ENCODE results near the gene NLRP4. TPM values are rescaled to one million over a fixed set of nuclear protein-coding genes. Genes with fewer than 3 reads are reported as not detected.

The NLRP4 gene, protein sequence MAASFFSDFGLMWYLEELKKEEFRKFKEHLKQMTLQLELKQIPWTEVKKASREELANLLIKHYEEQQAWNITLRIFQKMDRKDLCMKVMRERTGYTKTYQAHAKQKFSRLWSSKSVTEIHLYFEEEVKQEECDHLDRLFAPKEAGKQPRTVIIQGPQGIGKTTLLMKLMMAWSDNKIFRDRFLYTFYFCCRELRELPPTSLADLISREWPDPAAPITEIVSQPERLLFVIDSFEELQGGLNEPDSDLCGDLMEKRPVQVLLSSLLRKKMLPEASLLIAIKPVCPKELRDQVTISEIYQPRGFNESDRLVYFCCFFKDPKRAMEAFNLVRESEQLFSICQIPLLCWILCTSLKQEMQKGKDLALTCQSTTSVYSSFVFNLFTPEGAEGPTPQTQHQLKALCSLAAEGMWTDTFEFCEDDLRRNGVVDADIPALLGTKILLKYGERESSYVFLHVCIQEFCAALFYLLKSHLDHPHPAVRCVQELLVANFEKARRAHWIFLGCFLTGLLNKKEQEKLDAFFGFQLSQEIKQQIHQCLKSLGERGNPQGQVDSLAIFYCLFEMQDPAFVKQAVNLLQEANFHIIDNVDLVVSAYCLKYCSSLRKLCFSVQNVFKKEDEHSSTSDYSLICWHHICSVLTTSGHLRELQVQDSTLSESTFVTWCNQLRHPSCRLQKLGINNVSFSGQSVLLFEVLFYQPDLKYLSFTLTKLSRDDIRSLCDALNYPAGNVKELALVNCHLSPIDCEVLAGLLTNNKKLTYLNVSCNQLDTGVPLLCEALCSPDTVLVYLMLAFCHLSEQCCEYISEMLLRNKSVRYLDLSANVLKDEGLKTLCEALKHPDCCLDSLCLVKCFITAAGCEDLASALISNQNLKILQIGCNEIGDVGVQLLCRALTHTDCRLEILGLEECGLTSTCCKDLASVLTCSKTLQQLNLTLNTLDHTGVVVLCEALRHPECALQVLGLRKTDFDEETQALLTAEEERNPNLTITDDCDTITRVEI
- not detected in 2 replicates for total RNA-seq

DNA sequence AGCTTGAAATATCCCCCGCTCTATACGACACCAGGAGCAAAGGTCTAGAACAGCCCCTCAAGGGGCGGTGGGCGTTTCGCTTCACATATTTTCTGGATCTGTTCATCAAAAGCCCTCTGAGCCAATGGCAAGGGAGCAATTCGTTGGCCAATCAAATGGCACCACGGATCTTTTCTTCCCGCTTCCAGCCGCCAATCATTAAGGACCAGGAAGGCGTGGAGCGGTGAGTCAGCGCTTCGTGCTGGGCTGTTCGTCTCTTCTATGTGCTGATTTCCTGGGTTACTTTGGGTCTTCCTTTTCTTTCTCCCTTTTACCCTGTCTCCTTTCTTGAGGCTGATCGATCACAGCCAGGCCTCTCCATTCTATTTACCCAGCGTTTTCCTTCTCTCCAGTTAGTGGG, at the start of gene NLRP4:
NLRP4 (plus strand) TSS at position 201 of the 400 bp plus-strand sequence. CDS start 15,541 bp downstream, outside the sequence.

DNA sequence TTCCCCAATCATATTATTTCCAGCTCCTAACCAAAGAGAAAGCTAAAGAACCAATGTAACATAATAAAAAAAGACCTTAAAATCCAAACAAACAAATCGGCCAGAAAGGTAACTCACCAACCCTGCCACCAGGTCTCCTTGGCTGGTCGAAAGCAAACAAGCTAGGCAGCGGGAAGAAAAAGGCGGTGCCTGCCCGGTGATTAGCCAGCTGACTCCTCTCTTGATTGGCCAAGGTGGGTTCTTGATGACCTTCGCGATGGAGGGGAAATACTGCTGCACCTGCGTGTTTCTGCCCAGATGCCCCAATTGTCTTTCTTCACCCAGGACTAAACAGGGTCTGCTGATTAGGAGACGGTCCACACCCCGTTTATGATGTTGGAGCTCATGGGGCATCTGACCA, 4.5 kb upstream of the NLRP4 start, which contains the start of gene NLRP11:
NLRP11 (minus strand) TSS at position 154 of the 400 bp plus-strand sequence. CDS start 13,825 bp downstream, outside the sequence.

Other genes with a start within 250 kb of the NLRP4 start
- 2.2 and 2.7 TPM in 2 replicates for gene FIZ1, start 237.0 kb upstream of the NLRP4 start, total RNA-seq
- gene ZNF524, start 236.3 kb upstream of the NLRP4 start, total RNA-seq, result 7.9 and 11.4 TPM in 2 replicates
- 0.54 and 0.60 TPM in 2 replicates for gene ZNF865, start 230.9 kb upstream of the NLRP4 start, total RNA-seq
- 4.4 and 4.5 TPM in 2 replicates for gene ZNF784, start 212.0 kb upstream of the NLRP4 start, total RNA-seq
- gene ZNF580, start 195.5 kb upstream of the NLRP4 start, total RNA-seq, result 1.5 and 2.1 TPM in 2 replicates
- 21.8 and 23.7 TPM in 2 replicates for gene ZNF581, start 192.9 kb upstream of the NLRP4 start, total RNA-seq
- 5.5 and 7.9 TPM in 2 replicates for gene CCDC106, start 188.3 kb upstream of the NLRP4 start, total RNA-seq
- 60.8 and 71.1 TPM in 2 replicates for gene U2AF2, start 181.5 kb upstream of the NLRP4 start, total RNA-seq
- gene EPN1, start 161.3 kb upstream of the NLRP4 start, total RNA-seq, result 36.2 and 57.0 TPM in 2 replicates
- not detected in 2 replicates for gene NLRP9, start 98.1 kb upstream of the NLRP4 start, total RNA-seq
- 0.87 TPM in 1 of 2 replicates, not detected in the other for gene RFPL4A, start 77.4 kb upstream of the NLRP4 start, total RNA-seq
- not detected in 2 replicates for gene RFPL4AL1, start 67.4 kb upstream of the NLRP4 start, total RNA-seq
- under 0.01 and 0.11 TPM in 2 replicates for gene NLRP11, start 4.5 kb upstream of the NLRP4 start, total RNA-seq
- gene NLRP13, start 95.8 kb downstream of the NLRP4 start, total RNA-seq, result not detected in 2 replicates
- gene NLRP8, start 111.3 kb downstream of the NLRP4 start, total RNA-seq, result not detected in 2 replicates
- not detected in 2 replicates for gene NLRP5, start 150.2 kb downstream of the NLRP4 start, total RNA-seq